MM.1S (cell line): ENCODE results near the gene HLA-DMB.

Experiments used
- CTCF ChIP-seq: fragments of 300-600 bp; sonication (generic); IDR thresholded peaks from 2 replicates; pipeline ENCODE4 v1.5.1; 2016; ENCODE audit warnings: antibody characterized with exemption, low read length, mixed read lengths
- EZH2 ChIP-seq: fragments of 300-600 bp; sonication (generic); optimal IDR thresholded peaks from 2 replicates; pipeline ENCODE3; 2017; ENCODE audit warnings: low read depth, mild to moderate bottlenecking, antibody characterized with exemption, low read length, mixed read lengths

- TF ChIP-seq CTCF (no peak), EZH2 (no peak)
These were observed 27.5 kb upstream of the HLA-DMB start, which contains the start of gene BRD2 for GRCh38 chr6:32968093-32968866.
